Renal cortex interstitium (tissue), 11 donors: ENCODE data around the gene ZBTB7C. TPM values are rescaled to one million over a fixed set of nuclear protein-coding genes. Genes with fewer than 3 reads are reported as not detected.

Experiments used
- DNase-seq, 11 donors: peaks; one replicate each; pipeline ENCODE4 v3.0.0-alpha.2; 2013; ENCODE audit warnings: low read depth in 9 of 11, low spot score in 4 of 11; ENCODE audit errors: extremely low read depth in 1 of 11
- polyA plus RNA-seq, 3 donors: library from polyadenylated mRNA; unstranded; fragments of 120-200 nt; gene quantifications; one replicate each; pipeline ENCODE4 v1.2.1, GENCODE V29; 2013; ENCODE audit not compliant: insufficient read length in 3 of 3

Gene ZBTB7C
- polyA plus RNA-seq, 3 donors = 12.3 to 17.0 (median 16.6) TPM

DNA sequence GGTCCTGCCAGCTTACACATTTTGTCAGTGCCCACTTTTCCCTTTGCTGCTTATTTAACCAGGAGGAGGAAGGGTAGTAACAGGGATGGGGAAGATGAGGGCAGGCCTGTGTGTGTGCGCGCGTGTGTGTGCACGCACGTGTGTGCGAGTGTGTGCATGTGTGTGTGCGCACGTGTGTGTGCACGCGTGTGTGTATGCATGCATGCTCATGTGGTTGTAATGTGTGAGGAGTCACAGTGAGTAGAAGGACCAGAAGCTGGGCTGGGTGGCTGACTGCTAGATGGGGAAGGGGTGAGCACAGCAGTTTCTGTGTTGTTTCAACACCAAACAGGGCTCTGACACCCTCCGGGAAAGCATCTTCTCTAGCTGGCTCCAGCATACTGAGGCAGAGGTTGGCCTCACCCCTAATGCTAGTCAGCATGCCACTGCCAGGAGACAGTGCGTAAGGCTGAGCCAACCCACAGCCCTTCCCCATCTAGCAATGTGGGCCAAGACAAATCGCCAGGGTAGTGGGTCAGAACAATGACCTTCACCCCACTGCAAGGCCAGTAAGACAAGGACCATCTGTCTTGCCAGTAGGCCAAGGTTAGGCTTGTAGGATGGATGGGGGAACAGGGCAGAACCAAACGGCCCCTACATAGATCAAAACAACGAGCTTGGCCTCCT lies 260.0 kb downstream of the ZBTB7C start:
- no peak for DNase-seq

DNA sequence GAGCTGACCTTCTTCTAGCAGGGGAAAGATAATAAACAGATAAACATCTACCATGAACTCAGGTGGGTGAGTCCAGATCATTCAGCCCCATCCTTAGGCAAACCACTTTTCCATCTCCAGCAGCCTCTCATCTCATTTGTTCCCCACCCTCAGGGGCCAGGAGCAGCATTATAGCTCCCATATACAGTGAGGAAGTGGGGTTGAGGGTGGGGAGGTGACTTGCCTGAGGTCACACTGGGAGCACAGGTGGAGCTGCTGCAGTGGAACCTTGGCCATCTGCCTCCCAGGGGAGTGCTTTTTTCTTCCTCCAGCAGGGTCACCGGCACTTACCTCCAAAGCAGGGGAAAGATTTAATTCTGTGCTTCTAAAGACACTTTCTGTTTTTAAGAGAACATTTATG lies 266.2 kb downstream of the ZBTB7C start:
- no peak for DNase-seq

DNA sequence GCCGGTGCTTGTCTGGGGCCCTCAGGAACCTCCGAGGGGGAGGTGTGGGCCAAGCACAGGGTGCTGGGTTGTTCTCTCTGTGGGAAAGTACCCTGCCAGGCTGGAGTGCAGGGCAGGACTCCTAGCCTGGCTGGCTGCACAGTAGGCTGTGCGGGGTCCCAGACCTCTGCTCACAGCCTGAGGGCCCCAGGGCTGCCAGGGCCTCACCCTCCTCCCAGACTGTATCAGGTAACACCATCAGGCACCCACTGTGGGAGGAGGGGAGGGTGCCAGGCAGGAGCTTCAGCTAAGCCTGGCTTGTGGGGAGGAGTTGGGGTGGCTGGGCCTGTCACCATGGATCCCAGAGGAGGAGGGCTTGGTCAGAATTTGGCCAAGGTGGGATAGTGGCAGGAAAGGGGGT lies 266.8 kb downstream of the ZBTB7C start:
- no peak for DNase-seq

GRCh38 chr18:48140731-48141130 lies 268.5 kb downstream of the ZBTB7C start:
- no peak for DNase-seq

DNA sequence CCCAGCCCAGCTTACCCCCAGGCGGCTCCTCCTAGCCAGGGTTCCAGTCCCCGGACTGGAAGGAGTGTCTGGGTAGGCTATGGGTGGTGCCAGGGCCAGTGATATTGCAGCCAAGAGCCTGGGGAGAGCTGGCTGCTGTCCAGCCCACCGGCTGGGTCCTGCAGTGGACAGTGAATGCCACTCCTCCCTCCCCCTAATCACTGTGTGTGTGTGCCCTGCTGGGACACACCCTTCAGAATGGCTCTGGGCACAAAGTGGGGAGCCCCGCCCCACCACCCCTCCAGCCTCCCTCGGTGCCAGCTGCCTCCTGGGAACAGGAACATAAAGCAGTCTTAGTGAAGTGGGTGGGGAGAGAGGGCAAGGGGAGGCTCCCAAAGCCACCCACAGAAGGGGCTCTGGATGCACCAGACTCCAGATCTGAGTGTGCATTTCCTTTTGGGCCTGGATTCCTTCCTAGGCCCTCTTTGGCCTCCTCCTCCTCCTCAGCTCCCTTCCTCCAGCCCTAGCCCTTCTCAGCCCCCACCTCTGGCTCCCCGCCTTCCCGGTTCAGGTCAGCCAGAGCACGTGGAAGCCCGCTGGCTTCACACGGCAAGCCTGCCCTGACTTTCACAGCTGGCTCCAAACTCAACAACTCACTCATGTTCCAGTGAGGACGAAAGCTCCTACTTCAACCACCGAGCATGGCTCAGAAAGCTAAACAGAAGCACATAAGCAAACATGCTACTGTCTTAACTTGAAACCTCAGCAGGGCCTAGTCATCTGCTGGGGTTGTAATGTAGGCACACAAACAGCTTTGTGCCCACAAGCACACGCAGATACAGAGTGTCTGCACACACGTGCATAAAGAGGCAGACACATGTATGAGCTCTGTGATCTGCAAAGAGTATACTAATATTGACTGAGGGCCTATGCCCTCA lies 269.5 kb downstream of the ZBTB7C start:
- DNase-seq = no peak

DNA sequence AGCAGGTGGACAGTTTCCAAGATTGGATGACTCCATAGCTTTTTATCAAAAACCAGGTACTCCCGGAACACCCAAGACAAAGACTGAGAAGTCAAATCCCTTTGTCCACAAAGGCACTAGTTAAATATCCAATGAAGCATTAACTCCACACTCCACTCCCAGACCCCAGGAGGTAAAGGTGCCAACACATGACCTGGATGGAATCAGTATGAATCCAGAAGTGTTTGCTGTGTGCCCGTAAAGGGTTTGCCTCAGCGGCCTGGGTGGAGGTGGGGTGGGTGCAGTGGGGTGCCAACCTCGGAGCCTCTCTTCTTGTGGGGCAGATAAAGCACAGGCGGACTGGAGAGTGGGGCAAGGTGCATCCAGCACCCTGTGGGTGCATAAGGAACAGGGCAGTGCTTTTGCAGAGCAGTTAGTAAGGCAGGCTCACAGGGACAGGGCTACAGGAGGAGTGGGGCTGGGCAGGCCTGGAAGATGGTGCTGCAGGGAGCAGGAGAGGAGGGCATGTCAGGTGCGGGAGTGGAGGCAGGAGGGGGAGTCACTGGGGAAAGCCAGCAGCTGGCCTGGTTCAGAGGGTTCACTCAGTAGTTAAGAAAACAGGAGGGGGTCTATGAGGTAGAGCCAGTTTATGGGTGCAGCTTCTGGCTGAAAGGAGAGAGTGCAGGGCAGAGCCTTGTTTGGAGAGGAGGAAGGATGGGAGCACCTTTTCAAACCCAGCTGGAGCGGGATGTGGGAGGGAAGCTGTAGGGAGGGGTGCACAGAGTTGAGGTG lies 270.3 kb downstream of the ZBTB7C start:
- no peak for DNase-seq

DNA sequence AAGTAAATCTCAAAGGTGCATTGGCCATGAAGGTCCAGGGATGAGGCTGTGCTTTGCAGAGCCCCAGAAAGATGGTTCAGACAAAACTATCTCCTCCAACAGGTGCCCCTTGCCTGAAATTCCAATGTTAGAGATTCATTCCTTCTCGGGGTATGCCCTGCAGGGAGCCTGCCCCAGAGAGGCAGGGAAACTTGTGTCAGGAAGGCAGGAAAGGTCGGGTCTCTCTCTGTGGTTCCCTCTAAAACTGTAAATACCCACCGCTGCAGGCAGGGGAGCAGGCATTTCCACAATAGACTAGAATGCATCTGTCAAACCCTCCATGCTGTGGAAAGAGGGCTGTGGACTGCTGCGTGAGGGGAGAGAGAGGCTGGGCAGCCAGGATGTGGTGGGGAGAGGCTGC lies 271.0 kb downstream of the ZBTB7C start:
- no peak for DNase-seq

GRCh38 chr18:48137374-48138081 lies 271.7 kb downstream of the ZBTB7C start:
- DNase-seq = no peak

DNA sequence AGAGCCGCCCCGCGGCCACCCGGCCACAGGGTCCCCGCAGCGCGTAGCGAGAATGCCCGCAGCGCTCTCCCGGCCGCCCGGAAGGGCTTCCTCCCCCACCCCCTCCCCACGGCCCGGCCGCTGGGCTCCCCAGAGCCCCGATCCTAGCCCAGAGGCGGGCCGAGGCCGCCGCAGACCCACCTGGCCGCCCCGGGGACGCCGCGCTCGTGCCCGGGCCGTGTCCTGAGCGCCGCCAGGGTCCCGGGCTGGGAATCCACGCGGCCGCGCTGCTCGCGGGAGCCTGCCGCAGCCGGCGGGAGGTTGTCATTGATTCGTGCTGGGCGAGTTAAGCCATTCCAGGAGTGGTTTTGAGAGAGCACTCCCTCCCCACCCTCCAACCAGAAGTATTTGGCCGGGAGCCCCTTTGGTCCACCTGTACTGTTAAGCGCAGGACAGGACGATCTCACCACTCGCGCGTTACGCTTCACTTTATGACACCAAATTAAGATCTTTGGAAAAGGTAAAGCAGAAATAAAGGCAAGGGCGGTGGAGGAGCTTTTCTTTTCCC lies 272.3 kb downstream of the ZBTB7C start:
- no peak for DNase-seq

DNA sequence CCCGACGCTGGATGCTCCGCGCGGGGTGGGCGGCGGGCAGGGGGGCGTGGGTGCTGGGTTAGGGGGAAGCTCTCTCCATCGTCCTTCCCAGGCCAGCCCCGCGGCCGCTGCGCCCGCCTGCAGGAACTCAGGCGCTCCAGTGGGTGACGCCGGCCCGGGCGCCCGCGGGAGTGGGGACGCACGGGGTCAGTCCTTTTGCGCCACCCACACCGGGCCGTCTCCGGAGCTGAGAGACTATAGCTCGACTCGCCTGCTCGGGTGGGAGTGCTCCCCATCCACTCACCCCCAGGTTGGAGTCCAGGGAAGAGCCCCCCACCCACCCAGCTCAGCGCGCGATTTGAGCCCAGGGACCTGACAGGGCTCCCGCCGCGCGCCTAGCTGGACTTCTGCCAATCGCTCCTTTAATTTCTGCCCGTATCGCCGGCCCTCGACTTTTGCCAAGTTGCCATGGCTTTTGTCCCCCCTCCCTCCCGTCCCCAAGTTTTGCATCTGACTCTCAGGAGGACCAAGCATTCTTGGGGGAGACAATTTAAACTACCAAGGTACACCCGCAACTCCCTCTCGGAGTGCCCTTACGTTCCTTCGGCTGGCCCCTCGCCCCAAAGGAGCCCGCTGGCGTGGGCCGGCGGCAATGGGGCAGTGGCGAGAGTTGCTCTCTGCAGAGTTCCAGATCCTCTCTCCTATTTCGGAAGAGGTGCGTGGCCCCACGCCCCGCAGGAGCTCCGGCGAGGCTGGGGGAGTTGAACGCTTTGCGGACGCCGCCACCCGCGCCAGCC lies 272.9 kb downstream of the ZBTB7C start:
- peak in 1 of 11 donors; percentile 34 for DNase-seq

GRCh38 chr18:48135436-48135966 lies 273.7 kb downstream of the ZBTB7C start:
- no peak for DNase-seq

- DNase-seq = no peak
Measured at GRCh38 chr18:48134609-48135008, 274.6 kb downstream of the ZBTB7C start.

- no peak for DNase-seq
Measured at GRCh38 chr18:48133671-48134251, 275.4 kb downstream of the ZBTB7C start.

- no peak for DNase-seq
Measured at GRCh38 chr18:48132797-48133655, 276.2 kb downstream of the ZBTB7C start.

GRCh38 chr18:48131042-48131441 lies 278.1 kb downstream of the ZBTB7C start:
- DNase-seq = no peak

- peak in 5 of 11 donors; percentile 66 to 80 (median 73) for DNase-seq
Measured at GRCh38 chr18:48129621-48130082, 279.5 kb downstream of the ZBTB7C start.
